Measurements from ENCODE around the gene UQCR10. TPM values are rescaled to one million over a fixed set of nuclear protein-coding genes. Genes with fewer than 3 reads are reported as not detected.
A peak's percentile ranks its signal among the peaks of the same experiment; 100 is the strongest.

Gene UQCR10
- total and polyA plus RNA-seq, 4 donors: 41.4 to 189 (median 65.4) TPM

GRCh38 chr22:29797351-29797750, 30.2 kb downstream of the UQCR10 start:
- Histone ChIP-seq H3K27ac (ENCODE audit: low read depth in 1 of 2, low read length in 2 of 2) (no peak overlapping the region), H3K9me3 (ENCODE audit: control insufficient read depth, low read length) (no peaks in the 10 kb centered on the region), H3K27me3 (ENCODE audit: control insufficient read depth in 1 of 2, insufficient read depth in 2 of 2, low read length in 1 of 2) (no peaks in the 10 kb centered on the region), H3K36me3 (ENCODE audit: control insufficient read depth in 1 of 2, insufficient read depth in 2 of 2, low read length in 1 of 2) (peaks cover 0 to 11% of the 10 kb centered on the region in 2 donors), H3K4me3 (ENCODE audit: low read length in 2 of 2) (no peak overlapping the region), H3K4me1 (ENCODE audit: control insufficient read depth in 1 of 2, insufficient read depth in 2 of 2, low read length in 2 of 2) (no peaks in the 10 kb centered on the region)
- ATAC-seq (ENCODE audit: low FRiP score) (no peak), DNase-seq (peak in 1 of 2 donors; percentile 60)
- intact Hi-C loops (cut with DNase I): no loop called here
- WGBS, 2 donors: 95% methylated on average over 3 of the region's 3 CpGs

GRCh38 chr22:29798318-29798717, 31.1 kb downstream of the UQCR10 start:
- Histone ChIP-seq H3K27me3 (ENCODE audit: control insufficient read depth in 1 of 2, insufficient read depth in 2 of 2, low read length in 1 of 2) (no peaks in the 10 kb centered on the region), H3K4me1 (ENCODE audit: control insufficient read depth in 1 of 2, insufficient read depth in 2 of 2, low read length in 2 of 2) (no peaks in the 10 kb centered on the region), H3K36me3 (ENCODE audit: control insufficient read depth in 1 of 2, insufficient read depth in 2 of 2, low read length in 1 of 2) (peaks cover 0 to 11% of the 10 kb centered on the region in 2 donors), H3K9me3 (ENCODE audit: control insufficient read depth, low read length) (no peaks in the 10 kb centered on the region), H3K4me3 (ENCODE audit: low read length in 2 of 2) (no peak overlapping the region), H3K27ac (ENCODE audit: low read depth in 1 of 2, low read length in 2 of 2) (no peak overlapping the region)
- intact Hi-C loops (cut with DNase I): no loop called here
- WGBS, 2 donors: 80 to 84% methylated on average over 6 of the region's 6 CpGs
- ATAC-seq (ENCODE audit: low FRiP score) (no peak), DNase-seq (no peak)

GRCh38 chr22:29798801-29799200, 31.6 kb downstream of the UQCR10 start:
- ATAC-seq (ENCODE audit: low FRiP score): no peak
- WGBS, 2 donors: 79 to 89% methylated on average over 2 of the region's 2 CpGs
- Histone ChIP-seq H3K36me3 (ENCODE audit: control insufficient read depth in 1 of 2, insufficient read depth in 2 of 2, low read length in 1 of 2) (peaks cover 0 to 9% of the 10 kb centered on the region in 2 donors), H3K9me3 (ENCODE audit: control insufficient read depth, low read length) (no peaks in the 10 kb centered on the region), H3K27ac (ENCODE audit: low read depth in 1 of 2, low read length in 2 of 2) (peak overlapping the region in 1 of 2 donors; percentile 31), H3K4me3 (ENCODE audit: low read length in 2 of 2) (no peak overlapping the region), H3K4me1 (ENCODE audit: control insufficient read depth in 1 of 2, insufficient read depth in 2 of 2, low read length in 2 of 2) (no peaks in the 10 kb centered on the region), H3K27me3 (ENCODE audit: control insufficient read depth in 1 of 2, insufficient read depth in 2 of 2, low read length in 1 of 2) (no peaks in the 10 kb centered on the region)
- no peak for DNase-seq
- intact Hi-C loops (cut with DNase I): no loop called here

- ATAC-seq (ENCODE audit: low FRiP score): peak; percentile 94
- DNase-seq: peak; percentile 89 to 95
- Histone ChIP-seq H3K27me3 (ENCODE audit: control insufficient read depth in 1 of 2, insufficient read depth in 2 of 2, low read length in 1 of 2) (no peaks in the 10 kb centered on the region), H3K27ac (ENCODE audit: low read depth in 1 of 2, low read length in 2 of 2) (peak overlapping the region in 1 of 2 donors; percentile 31), H3K4me3 (ENCODE audit: low read length in 2 of 2) (no peak overlapping the region), H3K9me3 (ENCODE audit: control insufficient read depth, low read length) (no peaks in the 10 kb centered on the region), H3K4me1 (ENCODE audit: control insufficient read depth in 1 of 2, insufficient read depth in 2 of 2, low read length in 2 of 2) (no peaks in the 10 kb centered on the region), H3K36me3 (ENCODE audit: control insufficient read depth in 1 of 2, insufficient read depth in 2 of 2, low read length in 1 of 2) (peaks cover 0 to 11% of the 10 kb centered on the region in 2 donors)
- intact Hi-C loops (cut with DNase I): no loop called here
- WGBS, 2 donors: 53 to 58% methylated on average over 8 of the region's 8 CpGs
These were observed 32.1 kb downstream of the UQCR10 start for GRCh38 chr22:29799217-29799680.

GRCh38 chr22:29801153-29801552, 34.0 kb downstream of the UQCR10 start:
- H3K4me1 ChIP-seq (ENCODE audit: control insufficient read depth in 1 of 2, insufficient read depth in 2 of 2, low read length in 2 of 2): no peaks in the 10 kb centered on the region
- WGBS, 2 donors: 77 to 84% methylated on average over 5 of the region's 5 CpGs
- H3K9me3 ChIP-seq (ENCODE audit: control insufficient read depth, low read length): no peaks in the 10 kb centered on the region
- no peak overlapping the region for H3K27ac ChIP-seq (ENCODE audit: low read depth in 1 of 2, low read length in 2 of 2)
- H3K4me3 ChIP-seq (ENCODE audit: low read length in 2 of 2): no peak overlapping the region
- DNase-seq: no peak
- intact Hi-C loops (cut with DNase I): no loop called here
- no peak for ATAC-seq (ENCODE audit: low FRiP score)
- H3K27me3 ChIP-seq (ENCODE audit: control insufficient read depth in 1 of 2, insufficient read depth in 2 of 2, low read length in 1 of 2): no peaks in the 10 kb centered on the region
- H3K36me3 ChIP-seq (ENCODE audit: control insufficient read depth in 1 of 2, insufficient read depth in 2 of 2, low read length in 1 of 2): peaks cover 0 to 20% of the 10 kb centered on the region in 2 donors

- Histone ChIP-seq H3K27ac (ENCODE audit: low read depth in 1 of 2, low read length in 2 of 2) (no peak overlapping the region), H3K36me3 (ENCODE audit: control insufficient read depth in 1 of 2, insufficient read depth in 2 of 2, low read length in 1 of 2) (peaks cover 0 to 26% of the 10 kb centered on the region in 2 donors), H3K27me3 (ENCODE audit: control insufficient read depth in 1 of 2, insufficient read depth in 2 of 2, low read length in 1 of 2) (no peaks in the 10 kb centered on the region), H3K4me3 (ENCODE audit: low read length in 2 of 2) (no peak overlapping the region), H3K9me3 (ENCODE audit: control insufficient read depth, low read length) (no peaks in the 10 kb centered on the region), H3K4me1 (ENCODE audit: control insufficient read depth in 1 of 2, insufficient read depth in 2 of 2, low read length in 2 of 2) (no peaks in the 10 kb centered on the region)
- ATAC-seq (ENCODE audit: low FRiP score) (no peak), DNase-seq (no peak)
- 91 to 92% methylated on average over 8 of the region's 8 CpGs for WGBS, 2 donors
- intact Hi-C loops (cut with DNase I): no loop called here
These were observed 34.6 kb downstream of the UQCR10 start for GRCh38 chr22:29801796-29802195.

GRCh38 chr22:29803190-29803589, 36.0 kb downstream of the UQCR10 start:
- intact Hi-C loops (cut with DNase I): no loop called here
- no peaks in the 10 kb centered on the region for H3K27me3 ChIP-seq (ENCODE audit: control insufficient read depth in 1 of 2, insufficient read depth in 2 of 2, low read length in 1 of 2)
- no peaks in the 10 kb centered on the region for H3K9me3 ChIP-seq (ENCODE audit: control insufficient read depth, low read length)
- H3K4me1 ChIP-seq (ENCODE audit: control insufficient read depth in 1 of 2, insufficient read depth in 2 of 2, low read length in 2 of 2): no peaks in the 10 kb centered on the region
- DNase-seq (no peak), ATAC-seq (ENCODE audit: low FRiP score) (no peak)
- H3K27ac ChIP-seq (ENCODE audit: low read depth in 1 of 2, low read length in 2 of 2): no peak overlapping the region
- H3K36me3 ChIP-seq (ENCODE audit: control insufficient read depth in 1 of 2, insufficient read depth in 2 of 2, low read length in 1 of 2): peaks cover 0 to 32% of the 10 kb centered on the region in 2 donors
- no peak overlapping the region for H3K4me3 ChIP-seq (ENCODE audit: low read length in 2 of 2)
- 97 to 98% methylated on average over 2 of the region's 2 CpGs for WGBS, 2 donors

GRCh38 chr22:29804985-29805384, 37.8 kb downstream of the UQCR10 start:
- ATAC-seq (ENCODE audit: low FRiP score): no peak

GRCh38 chr22:29806196-29806595, 39.0 kb downstream of the UQCR10 start:
- H3K27ac ChIP-seq (ENCODE audit: low read depth in 1 of 2, low read length in 2 of 2): no peak overlapping the region
- peaks cover 0 to 28% of the 10 kb centered on the region in 2 donors for H3K36me3 ChIP-seq (ENCODE audit: control insufficient read depth in 1 of 2, insufficient read depth in 2 of 2, low read length in 1 of 2)
- DNase-seq (no peak), ATAC-seq (ENCODE audit: low FRiP score) (no peak)
- no peaks in the 10 kb centered on the region for H3K27me3 ChIP-seq (ENCODE audit: control insufficient read depth in 1 of 2, insufficient read depth in 2 of 2, low read length in 1 of 2)
- 90 to 91% methylated on average over 6 of the region's 6 CpGs for WGBS, 2 donors
- no peak overlapping the region for H3K4me3 ChIP-seq (ENCODE audit: low read length in 2 of 2)
- H3K4me1 ChIP-seq (ENCODE audit: control insufficient read depth in 1 of 2, insufficient read depth in 2 of 2, low read length in 2 of 2): no peaks in the 10 kb centered on the region
- no peaks in the 10 kb centered on the region for H3K9me3 ChIP-seq (ENCODE audit: control insufficient read depth, low read length)
- intact Hi-C loops (cut with DNase I): no loop called here

More at GRCh38 chr22:29804985-29805384, 37.8 kb downstream of the UQCR10 start:
- Histone ChIP-seq H3K4me3 (ENCODE audit: low read length in 2 of 2) (no peak overlapping the region), H3K4me1 (ENCODE audit: control insufficient read depth in 1 of 2, insufficient read depth in 2 of 2, low read length in 2 of 2) (no peaks in the 10 kb centered on the region), H3K9me3 (ENCODE audit: control insufficient read depth, low read length) (no peaks in the 10 kb centered on the region), H3K27me3 (ENCODE audit: control insufficient read depth in 1 of 2, insufficient read depth in 2 of 2, low read length in 1 of 2) (no peaks in the 10 kb centered on the region), H3K36me3 (ENCODE audit: control insufficient read depth in 1 of 2, insufficient read depth in 2 of 2, low read length in 1 of 2) (peaks cover 0 to 31% of the 10 kb centered on the region in 2 donors), H3K27ac (ENCODE audit: low read depth in 1 of 2, low read length in 2 of 2) (no peak overlapping the region)
- DNase-seq: no peak
- intact Hi-C loops (cut with DNase I): no loop called here
- WGBS, 2 donors: 92 to 96% methylated on average over 2 of the region's 2 CpGs

Data from aorta (tissue), 5 donors.